ENCODE results near the gene PDE12. TPM values are rescaled to one million over a fixed set of nuclear protein-coding genes. Genes with fewer than 3 reads are reported as not detected.

PDE12 gene
- total and polyA plus RNA-seq, 11 donors = 2.7 to 14.6 (median 12.6) TPM

DNA sequence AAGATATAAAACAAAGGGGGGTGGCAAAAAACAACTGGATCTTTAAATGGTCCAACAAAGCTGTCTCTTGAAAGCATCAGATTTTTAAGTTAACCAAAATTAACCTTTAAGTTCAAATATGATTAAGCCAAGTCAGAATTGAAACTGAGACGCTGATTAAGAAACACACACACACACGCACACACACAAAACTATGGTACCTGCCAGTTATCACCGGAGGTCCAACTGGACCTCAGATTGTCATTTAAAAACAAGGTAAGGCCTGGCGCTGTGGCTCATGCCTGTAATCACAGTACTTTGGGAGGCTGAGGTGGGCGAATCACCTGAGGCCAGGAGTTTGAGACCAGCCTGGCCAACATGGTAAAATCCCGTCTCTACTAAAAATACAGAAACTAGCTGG lies 30.7 kb downstream of the PDE12 start:
- Histone ChIP-seq H3K36me3 (peaks cover 0 to 48% (median 28%) of the 10 kb centered on the region in 9 donors), H3K27me3 (no peaks in the 10 kb centered on the region), H3K27ac (no peak overlapping the region), H3K4me1 (peaks cover 0 to 55% (median 21%) of the 10 kb centered on the region in 12 donors), H3K4me3 (no peak overlapping the region), H3K9me3 (no peaks in the 10 kb centered on the region)
- 76 to 78% (median 77%) methylated on average over 6 of the region's 6 CpGs for WGBS, 4 donors
- no peak for DNase-seq
- intact Hi-C loops (cut with DNase I) = no loop called here
- ATAC-seq = no peak
- TF ChIP-seq POLR2A (IDR thresholded peaks at IDR 0.05) = no peak
- TF ChIP-seq, protein P1, sequence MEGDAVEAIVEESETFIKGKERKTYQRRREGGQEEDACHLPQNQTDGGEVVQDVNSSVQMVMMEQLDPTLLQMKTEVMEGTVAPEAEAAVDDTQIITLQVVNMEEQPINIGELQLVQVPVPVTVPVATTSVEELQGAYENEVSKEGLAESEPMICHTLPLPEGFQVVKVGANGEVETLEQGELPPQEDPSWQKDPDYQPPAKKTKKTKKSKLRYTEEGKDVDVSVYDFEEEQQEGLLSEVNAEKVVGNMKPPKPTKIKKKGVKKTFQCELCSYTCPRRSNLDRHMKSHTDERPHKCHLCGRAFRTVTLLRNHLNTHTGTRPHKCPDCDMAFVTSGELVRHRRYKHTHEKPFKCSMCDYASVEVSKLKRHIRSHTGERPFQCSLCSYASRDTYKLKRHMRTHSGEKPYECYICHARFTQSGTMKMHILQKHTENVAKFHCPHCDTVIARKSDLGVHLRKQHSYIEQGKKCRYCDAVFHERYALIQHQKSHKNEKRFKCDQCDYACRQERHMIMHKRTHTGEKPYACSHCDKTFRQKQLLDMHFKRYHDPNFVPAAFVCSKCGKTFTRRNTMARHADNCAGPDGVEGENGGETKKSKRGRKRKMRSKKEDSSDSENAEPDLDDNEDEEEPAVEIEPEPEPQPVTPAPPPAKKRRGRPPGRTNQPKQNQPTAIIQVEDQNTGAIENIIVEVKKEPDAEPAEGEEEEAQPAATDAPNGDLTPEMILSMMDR (IDR thresholded peaks at IDR 0.05) = no peak

DNA sequence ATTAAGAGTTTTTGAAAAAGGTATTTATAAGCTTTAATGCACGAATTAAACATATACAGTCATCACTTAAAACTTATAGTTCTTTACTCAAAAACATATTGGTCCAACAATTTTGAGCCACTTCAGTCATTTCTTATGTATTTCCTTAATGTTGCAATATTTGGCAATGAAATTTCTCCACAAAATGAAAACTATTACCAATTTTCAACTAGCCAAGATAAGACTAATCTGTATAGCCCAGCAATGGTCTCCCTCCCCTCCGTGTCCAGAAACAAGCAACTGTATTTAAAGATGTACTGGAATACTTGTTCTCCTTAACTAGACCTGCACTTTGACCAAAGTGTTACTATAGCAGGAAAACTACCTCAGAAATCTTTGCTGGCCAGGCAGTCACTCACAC lies 31.8 kb downstream of the PDE12 start:
- Histone ChIP-seq H3K9me3 (no peaks in the 10 kb centered on the region), H3K27me3 (no peaks in the 10 kb centered on the region), H3K27ac (no peak overlapping the region), H3K4me1 (peaks cover 0 to 65% (median 29%) of the 10 kb centered on the region in 12 donors), H3K4me3 (no peak overlapping the region), H3K36me3 (peaks cover 0 to 37% (median 19%) of the 10 kb centered on the region in 9 donors)
- ATAC-seq (no peak), DNase-seq (no peak)
- 69 to 77% (median 75%) methylated on average over 2 of the region's 2 CpGs for WGBS, 4 donors
- TF ChIP-seq, protein P1 (IDR thresholded peaks at IDR 0.05) = no peak
- no peak for TF ChIP-seq POLR2A (IDR thresholded peaks at IDR 0.05)
- intact Hi-C loops (cut with DNase I) = no loop called here

DNA sequence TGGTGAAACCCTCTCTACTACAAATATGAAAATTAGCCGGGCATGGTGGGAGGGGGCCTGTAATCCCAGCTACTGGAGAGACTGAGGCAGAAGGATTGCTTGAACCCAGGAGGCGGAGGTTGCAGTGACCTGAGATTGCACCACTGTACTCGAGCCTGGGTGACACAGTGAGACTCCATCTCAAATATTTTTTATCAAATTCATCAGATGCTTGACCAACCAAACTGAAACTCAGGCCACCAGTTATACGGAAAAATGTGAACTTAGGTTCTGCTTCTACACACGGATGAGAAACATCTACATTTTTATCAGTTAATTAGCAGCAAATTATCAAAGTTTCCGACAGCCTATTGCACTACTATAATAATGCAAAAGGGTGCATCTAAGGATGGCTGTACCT lies 36.2 kb downstream of the PDE12 start:
- ATAC-seq (no peak), DNase-seq (no peak)
- Histone ChIP-seq H3K9me3 (no peaks in the 10 kb centered on the region), H3K36me3 (peaks cover 0 to 18% (median 0%) of the 10 kb centered on the region in 9 donors), H3K27ac (no peak overlapping the region), H3K27me3 (no peaks in the 10 kb centered on the region), H3K4me1 (peaks cover 7 to 60% (median 43%) of the 10 kb centered on the region in 12 donors), H3K4me3 (no peak overlapping the region)
- intact Hi-C loops (cut with DNase I) = no loop called here
- 57 to 64% (median 61%) methylated on average over 6 of the region's 6 CpGs for WGBS, 4 donors
- no peak for TF ChIP-seq POLR2A (IDR thresholded peaks at IDR 0.05)
- TF ChIP-seq, protein P1 (IDR thresholded peaks at IDR 0.05) = no peak

DNA sequence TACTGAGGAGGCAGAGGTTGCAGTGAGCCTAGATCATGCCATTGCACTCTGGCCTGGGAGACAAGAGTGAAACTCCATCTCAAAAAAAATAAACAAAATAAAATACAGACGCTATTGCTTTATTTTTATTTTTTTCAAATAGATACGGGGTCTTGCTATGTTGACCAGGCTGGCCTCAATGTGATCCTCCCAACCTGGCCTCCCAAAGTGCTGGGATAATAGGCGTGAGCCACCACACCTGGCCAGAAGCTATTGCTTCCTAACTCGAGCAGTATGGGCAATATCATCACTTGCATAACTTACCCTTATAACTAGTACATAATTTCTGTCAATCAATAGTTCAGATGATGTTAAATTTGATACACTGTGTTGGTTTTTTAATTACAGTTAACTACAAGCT lies 38.1 kb downstream of the PDE12 start:
- H3K36me3 ChIP-seq = peaks cover 0 to 18% (median 0%) of the 10 kb centered on the region in 9 donors
- H3K4me1 ChIP-seq = peaks cover 7 to 56% (median 49%) of the 10 kb centered on the region in 12 donors
- TF ChIP-seq POLR2A (IDR thresholded peaks at IDR 0.05) = no peak
- TF ChIP-seq, protein P1 (IDR thresholded peaks at IDR 0.05) = no peak
- WGBS, 4 donors = 77 to 79% (median 79%) methylated on average over 4 of the region's 4 CpGs
- H3K27me3 ChIP-seq = no peaks in the 10 kb centered on the region
- no peak overlapping the region for H3K27ac ChIP-seq
- DNase-seq (no peak), ATAC-seq (no peak)
- peak overlapping the region in 5 of 12 donors; percentile 87 to 96 (median 91) for H3K4me3 ChIP-seq
- intact Hi-C loops (cut with DNase I) = no loop called here
- H3K9me3 ChIP-seq = no peaks in the 10 kb centered on the region
